ENCODE results near the gene IGSF3.
"Not testable (repeated sequence)": the region's sequence is repeated elsewhere in the genome, so short reads cannot be mapped to it uniquely, and the experiment has no call there.

Gene IGSF3

DNA sequence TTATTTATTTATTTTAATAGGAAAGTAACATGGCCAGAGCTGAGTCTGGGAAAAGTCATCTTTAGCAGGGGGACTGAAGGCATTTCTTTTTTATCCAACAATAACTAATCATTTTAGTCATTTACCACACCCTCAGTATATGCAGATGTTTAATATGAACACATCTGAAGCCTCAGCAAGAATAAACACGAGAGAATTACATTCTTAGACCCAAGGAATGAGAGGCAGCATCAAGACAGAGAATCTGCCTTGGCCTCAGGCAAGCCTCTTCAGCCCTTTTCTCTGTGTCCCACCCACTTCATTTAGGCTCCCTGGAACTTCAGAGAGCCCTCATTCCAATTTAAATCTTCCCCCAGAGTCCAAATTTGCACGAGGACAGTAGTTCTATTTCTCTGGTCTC lies 17.0 kb upstream of the IGSF3 start:
- no peak for DNase-seq

DNA sequence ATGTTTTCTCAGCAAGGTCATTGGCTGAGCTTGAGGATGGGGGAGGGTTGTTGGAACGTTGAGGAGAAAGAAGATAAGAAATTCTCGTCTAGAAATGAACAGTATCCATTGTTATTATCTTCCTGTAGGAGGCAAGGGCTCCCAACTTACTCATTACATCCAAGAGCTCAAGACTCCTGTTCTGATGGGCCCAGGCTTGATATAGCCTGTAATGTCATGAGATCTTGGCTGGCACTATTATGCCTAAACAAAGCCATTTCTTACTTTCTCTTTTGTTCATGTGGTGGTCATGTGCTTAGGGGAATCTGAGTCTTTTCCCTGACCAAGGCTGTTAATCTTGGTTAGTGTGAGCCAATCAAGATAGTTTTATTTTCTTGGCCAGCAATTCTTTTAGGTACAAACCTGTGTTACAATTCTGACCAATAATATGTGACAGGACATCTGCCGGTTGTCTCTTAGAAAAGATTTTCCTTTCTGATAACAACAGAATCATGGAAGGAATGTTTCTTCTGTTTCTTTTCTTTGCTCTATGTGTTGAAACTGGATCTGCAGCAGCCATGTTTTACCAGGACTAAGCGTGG lies 15.2 kb upstream of the IGSF3 start:
- no peak for DNase-seq

DNA sequence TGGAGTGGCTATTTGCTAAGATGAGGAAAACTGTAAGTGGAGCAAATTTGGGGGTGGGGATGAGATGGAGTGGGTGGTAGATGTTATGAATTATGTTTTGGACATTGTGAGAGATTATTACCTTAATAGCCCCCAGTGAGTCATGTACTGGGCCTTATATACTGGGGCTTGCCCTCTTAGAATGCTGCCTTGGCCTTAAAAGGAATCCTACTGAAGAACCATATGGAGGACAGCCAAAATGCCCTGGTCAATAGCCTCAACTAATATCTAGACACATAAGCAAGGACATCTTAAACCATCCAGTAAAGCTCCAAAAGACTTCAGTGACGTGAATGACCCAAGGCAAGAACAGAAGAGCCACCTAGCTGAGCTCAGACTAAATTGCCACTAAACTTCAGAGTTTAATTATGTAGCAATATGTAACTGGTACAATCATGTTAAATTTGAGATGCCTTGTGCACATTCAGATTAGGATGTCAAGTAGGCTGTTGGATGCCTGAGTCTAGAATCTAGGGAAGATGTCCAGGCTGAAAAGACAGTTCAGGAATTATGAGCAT lies 13.9 kb upstream of the IGSF3 start:
- no peak for DNase-seq

DNA sequence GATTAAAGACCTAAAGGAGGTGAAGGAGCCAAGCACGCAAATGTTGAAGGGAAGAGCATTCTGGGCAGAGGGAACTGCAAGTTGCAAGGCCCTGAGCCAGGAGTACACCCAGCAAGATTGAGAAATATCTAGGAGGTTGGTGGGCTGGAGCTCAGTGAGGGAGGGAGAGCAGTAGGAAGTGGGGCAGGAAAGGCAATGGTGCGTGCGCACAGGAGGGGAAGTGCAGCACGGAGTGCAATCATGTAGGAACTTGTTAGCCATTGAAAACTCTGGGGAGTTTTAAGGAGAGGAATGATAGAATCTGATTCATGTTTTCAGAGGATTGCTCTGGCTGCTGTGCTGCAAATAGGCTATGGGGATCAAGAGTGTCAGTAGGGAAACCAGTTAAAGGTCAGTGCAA lies 13.2 kb upstream of the IGSF3 start:
- no peak for DNase-seq

DNA sequence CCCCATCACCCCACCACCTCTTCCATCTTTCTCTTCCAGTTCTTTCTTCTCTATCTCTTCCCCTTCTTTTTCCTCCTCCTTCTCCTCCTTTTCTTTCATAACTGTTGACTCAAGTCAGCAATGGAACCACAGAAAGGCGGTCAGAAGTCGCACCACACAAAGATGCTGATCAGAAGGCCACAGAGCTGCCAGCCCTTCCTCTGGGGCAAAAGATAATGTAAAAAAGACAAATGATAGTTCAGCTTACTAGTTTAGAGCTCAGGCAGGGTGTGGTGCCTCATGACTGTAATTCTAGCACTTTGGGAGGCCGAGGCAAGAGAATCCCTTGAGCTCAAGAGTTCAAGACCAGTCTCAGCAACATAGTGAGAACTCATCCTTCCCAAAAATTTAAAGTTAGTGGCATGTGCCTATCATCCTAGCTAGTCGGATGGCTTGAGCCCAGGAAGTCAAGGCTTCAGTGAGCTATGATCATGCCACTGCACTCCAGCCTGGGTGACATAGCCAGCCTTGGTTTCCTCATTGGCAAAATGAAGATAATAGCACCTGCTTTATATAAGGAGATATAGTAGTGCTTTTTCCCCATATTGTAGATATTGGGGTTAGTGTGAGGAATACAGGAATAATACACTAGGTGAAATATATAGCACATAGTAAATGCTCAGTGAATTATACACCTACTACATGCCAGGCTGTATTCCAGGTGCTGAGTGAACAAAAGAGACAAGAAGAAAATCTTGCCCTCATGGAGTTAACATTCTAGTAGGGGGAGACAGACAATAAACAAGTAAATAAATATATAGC lies 12.5 kb upstream of the IGSF3 start:
- DNase-seq = no peak

DNA sequence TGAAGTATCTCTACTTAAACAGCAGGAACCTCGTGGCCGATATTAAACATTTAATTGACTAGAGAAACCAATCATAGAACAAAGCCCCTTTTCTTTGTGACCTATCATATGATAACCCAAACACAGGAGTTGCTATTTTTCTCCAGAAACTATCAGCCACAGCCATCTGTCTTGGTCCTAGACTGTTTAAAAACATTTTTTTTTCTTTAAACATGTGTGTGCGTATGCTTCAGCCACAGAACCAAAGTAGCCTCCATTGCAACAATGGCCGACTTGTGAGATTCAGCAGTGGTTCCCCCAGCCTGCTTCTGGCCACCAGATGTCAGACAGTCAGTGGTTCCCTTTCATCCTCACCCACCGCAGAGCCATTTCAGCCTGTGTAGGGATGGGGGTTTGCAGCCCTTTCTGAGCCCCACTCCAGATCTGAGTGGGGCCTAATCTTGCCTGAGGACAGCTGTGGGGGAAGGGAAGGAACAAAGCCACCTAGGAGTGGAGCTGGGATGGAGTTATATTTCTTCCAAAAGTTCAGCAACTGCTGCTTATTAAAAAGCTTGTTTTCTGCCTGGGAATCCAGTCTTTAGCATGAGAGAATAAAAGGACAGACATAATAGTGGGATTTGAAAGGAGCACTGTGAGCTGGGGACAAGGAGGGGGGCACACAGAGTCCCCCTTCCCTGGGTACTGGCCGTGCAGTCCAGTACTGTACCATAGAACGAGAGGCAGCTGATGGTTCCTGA lies 11.7 kb upstream of the IGSF3 start:
- DNase-seq = no peak

DNA sequence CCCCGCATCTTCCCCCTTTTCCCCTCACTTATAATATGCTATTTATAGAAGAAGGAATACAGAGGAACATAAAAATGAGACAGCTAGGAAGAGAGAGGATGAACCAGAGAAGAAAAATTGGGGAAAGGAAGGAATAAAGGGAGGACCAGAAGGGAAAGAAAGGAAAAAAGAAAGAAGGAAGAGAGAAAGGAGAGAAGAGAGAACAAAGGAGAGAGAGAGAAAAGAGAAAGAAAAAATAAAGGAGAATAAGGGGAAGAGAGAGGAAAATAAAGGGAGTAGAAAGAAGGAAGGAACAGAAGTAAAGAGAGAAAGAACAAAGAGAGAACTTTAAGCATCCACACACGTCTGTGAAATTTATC lies 11.2 kb upstream of the IGSF3 start:
- DNase-seq = no peak

DNA sequence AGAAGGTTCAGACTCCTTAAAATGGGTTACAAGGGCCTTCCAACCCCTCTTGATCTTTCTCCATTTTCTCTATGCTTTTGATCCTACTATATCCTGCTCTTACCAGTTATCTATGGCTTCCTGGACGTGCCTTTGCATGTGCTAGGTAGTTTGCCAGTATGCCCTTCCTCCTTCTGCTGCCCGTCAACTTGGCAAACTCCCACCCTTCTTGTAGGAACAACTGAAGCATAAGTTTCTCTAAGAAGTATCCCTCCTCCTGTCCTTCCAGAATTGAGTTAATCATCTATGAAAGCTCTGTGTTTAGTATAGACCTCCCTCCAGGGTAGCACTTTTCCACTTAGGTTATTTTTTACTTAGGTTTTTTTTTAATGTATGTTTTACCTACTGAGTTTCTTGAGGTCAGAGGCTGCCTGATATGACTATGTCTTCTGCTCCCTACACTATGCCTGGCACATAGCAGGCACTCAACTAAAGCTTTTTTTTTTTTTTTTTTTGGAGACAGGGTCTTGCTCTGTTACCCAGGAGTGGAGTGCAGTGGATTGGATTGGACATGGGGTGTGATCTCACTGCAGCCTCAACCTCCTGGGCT lies 10.0 kb upstream of the IGSF3 start:
- DNase-seq = no peak

DNA sequence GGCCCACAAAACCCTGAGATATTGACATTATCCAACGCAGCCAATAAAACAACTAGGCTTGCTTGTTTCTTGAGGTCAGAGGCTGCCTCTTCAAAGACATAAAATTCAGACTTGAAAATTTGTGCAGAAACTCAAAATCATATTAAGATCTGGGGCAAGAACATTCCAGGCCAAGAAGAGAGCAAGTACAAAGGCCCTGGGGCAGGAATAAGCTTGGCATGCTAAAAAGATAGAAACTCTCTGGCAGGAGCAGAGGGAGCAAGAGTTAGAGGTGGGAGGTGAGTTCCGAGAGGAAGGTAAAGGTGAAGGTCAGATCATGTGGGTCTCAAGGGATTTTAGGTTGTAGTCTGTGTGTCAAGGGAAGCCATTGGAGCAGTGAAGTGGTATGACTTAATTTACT lies 8.8 kb upstream of the IGSF3 start:
- DNase-seq = no peak

DNA sequence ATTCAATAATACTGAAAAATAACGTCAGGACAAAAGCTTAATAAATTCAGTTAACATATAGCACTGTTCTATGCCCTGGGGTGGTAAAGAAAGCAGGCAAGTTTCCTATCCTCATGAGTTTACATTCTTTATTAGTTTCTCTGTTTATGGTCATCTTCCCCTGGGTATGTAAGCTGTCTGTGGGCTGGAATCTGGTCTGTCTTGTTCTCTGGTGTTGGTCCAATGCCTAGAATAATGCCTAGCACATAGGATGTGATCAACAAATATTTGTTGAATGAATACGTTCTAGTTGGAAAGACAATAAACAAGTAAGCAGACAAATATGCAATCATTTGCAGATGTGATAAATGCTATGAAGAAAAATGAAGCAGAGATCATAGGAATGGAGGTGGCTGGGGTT lies 7.2 kb upstream of the IGSF3 start:
- no peak for DNase-seq

DNA sequence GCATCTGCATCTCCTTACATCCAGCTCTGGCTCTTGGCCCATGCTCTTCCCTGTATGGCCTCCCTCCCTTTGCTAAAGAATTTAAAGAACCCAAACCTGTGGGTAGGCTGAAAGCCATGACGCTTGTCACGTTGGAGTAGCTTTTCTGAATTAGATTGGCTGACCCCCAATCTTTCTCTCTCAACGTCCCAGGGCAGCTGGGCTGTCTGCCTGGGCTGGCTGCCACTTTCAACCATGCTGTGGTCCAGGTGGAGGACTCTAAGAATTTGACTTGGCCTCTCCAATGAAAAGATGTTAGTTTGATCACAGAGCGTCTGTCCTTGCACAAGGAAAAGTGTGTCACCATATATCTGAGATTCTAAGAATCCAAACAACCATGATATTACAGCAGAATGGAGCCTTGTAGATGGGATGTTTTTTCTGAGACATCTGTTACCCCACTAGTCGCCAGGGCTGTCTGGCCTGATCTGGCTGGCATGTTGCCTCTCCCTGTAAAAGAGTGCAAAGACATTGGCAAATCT lies 6.5 kb upstream of the IGSF3 start:
- no peak for DNase-seq

DNA sequence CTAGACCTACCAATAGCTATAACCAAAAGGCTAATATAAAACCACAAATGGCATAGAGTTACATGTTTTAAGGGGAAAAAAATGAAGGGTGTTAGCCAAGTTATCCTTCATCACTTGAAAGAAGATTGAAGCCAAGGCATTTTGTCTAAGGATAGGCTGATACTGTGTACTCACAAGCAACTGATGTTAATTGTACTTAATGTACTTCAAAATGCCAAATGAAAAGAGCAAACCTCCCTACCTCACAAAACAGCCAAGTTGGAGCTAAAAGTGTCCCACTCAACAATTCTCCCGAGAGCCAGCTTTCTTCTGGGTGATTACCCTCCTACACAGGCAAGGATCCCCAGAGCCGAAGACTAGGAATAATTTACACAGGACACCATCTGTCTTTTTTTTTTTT lies 4.4 kb upstream of the IGSF3 start:
- DNase-seq = no peak

DNA sequence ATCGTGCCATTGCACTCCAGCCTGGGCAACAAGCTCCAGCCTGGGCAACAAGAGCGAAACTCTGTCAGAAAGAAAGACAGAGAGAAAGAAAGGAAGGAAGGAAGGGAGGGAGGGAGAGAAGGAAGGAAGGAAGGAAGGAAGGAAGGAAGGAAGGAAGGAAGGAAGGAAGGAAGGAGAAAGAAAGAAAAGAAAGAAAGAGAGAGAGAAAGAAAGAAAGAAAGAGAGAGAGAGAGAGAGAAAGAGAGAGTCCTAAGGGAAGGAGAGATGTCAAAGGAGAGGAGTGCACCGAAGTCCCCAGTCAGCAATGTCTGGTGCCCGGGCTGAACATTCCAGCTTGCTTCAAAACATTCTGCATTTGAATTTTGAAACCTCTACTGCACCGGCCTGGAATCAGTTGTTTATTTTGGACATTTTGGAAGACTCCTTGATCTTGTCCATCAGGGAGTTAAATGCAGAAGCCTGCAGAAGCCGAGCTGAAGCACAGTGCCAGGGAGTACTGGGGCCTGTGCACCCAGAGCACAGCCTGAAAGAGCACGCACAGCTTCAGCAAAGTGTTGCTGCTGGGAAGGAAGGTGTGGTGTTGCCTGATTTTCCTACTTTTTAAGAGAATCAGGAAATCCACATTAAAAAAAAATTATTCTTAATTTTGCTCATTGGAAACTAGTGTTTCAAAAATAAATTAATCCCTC lies 3.7 kb upstream of the IGSF3 start:
- DNase-seq = no peak

DNA sequence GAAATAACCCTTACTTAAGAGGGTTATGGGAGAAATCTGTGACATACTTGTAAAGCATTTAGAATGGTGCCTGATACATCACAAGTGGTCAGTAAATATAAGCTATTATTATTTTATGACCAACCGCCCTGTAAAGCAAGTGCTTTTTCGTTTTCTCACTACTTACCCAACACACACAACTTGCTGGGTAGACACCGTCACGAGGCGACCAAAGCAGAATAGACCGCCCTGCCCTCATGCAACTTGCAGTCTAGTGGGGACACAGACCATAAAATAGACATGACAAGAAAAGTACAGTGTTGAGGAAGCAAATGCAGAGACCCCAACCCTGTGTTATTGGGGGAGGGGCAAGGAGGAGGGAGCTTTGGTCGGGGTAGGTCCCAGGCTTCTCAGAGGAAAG lies 744 bp upstream of the IGSF3 start:
- no peak for DNase-seq

DNA sequence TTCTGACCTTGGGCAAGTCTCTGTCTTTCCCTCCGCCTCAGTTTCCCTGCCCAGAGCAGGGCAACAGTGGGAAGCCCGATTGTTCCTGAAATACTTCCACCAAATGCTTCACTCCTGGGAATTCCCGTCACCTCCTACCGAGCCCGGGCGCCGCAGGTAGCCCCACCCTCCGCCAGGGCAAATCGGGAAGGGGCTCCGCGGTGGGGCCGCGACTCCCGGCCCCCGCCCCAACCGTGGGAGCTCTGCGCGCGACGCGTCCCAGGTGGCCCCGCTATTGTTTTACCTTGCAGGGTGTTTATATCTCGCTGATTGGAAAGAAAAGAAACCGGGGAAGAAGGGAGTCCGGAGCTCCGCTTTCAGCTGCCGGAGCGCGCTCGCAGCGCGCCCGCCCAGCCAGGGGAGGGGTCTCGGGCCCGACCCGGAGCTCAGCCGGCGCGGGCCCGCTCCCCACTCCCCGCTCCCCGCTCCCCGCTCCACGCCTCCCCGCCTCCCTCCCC lies 407 bp downstream of the IGSF3 start:
- no peak for DNase-seq

DNA sequence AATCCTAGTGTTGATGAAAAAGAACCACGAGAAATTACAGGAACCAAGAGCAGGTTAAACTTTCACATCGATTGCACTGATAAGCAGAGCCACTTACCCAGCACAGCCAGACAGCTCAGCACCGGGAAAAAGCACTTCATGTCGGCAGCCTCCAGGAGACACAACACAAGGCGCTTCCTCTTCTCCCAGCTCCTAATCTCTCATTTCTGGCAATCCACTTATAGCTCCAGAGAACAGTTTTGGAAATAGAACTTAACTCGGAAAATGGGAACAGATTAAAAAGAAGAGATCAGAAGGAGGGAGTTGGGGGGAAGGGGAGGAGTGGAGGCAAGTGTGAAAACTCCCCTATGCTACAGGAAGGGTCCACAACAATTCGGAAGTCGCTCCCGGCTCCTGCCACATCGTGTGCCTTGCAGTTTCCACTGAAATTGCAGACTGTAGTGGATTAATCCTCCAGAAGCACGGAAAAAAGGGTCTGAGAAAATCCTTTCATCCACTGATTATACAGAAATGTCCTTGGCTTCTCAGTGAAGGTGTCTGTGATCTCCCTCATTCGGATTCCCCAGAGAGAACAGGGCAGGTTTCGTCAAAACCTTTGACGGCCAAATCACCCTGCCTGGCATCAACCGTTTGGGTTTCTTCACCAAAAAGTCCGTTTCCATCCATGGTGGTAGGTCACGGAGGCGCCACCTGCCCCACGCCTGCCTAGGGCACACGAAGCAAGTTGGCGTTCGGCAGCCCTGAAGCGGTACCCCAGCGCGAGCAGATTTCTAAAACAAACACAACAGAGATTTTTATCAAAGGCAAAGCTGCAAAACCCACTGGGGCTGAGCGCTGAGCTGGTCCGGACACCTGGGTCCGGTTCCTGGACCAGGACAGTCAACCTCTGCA lies 1.1 kb downstream of the IGSF3 start:
- no peak for DNase-seq

DNA sequence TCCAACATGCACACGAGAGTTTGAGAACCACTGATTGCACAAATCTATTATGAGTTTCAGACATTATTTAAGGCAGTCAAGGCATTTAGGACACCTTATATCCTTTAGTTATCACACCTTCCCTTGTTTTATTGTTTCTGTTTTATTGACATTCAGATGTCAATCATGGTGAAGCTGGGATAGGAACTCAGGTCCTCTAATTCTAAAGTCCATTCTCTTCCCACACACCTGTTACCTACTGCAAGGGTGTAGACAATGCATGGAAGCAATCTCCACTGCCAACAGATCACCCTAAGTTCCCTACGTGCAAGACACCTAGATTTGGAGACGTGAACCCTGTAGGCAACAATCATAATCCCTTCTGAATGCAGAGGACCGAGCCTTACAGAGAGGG lies 2.6 kb downstream of the IGSF3 start:
- no peak for DNase-seq

DNA sequence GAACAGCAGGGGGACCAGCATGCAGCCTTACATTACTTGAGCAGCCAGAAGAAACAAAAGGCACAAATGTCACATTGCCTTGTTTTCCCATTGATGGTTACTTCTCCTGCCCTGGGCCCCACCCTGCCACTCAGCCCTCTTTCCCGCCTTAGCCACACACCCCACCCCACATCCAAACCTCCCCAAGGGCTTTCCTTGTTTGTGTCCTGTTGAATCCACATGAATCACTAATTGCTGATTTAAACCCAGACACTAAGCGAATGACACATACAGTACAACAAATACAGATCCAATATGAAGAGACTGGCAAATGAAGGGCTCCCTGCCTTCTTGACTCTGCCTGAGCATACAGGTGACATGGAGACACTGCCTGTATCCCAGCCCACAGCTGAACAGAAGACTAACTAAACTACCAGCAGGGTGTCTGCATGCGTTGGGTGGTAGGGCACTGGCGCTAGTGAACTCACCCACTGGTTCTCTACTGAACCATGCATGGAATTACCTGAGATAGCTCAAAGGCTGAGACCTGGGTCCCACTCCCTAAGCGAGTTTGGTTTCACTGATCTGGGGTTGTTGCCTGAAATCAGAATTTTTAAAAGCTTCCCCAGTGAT lies 3.1 kb downstream of the IGSF3 start:
- no peak for DNase-seq

DNA sequence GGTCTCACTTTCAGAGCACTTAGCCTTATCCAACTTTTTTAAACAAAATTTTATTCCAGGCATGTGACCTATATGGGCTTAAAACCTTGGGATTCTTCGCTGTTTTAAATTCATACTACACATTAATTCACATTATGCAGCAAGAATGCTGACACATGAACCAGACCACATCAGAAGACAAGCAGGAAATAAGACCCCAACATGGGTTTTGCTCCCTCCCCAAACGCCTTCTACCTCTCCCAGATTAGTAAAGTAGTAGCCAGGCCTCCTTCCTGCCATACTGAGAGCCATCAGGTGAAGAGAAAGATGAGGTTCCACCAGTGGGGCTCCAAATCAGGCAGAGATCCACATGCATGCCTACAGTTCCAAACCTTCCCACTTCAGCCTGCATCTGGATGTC lies 3.7 kb downstream of the IGSF3 start:
- no peak for DNase-seq

DNA sequence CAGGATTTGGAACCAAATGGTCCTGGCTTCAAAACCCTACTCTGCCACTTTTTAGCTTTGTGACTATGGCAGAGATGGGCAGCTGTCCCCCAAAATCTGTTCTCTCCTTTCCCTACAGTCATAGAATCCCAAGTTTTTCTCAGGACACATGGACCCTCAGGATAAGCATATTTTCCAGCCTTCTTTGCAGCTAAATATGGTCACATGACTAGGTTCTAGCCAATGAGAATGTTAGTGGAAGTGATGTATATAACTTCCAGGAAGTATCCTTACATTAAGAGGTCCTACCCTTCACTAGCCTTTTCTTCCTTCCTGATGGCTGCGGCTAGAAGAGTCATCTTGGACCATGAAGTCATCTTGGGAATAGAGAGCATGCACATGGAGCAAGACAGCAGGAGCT lies 5.9 kb downstream of the IGSF3 start:
- DNase-seq = no peak

DNA sequence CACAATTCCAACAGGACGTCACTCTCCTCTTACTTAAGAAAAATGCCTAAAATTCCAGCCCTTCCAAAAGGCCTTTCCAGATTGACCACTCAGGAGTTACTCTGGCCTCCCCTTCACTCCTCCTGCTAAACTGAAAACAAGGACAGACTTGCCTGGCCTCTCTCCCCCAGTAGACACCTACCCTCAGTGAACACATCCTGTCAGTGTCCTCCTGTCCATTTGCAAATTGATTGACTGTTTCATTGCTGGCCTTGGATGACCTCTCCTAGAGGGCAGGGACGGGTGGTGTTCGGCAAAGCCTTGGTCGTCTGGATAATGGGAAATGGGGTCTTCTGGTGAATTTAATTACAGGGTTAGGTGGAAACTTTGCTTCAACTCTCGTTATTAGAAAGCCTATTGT lies 8.9 kb downstream of the IGSF3 start:
- not testable (repeated sequence) for DNase-seq

All from NCI-H2029 treated with DMSO at 0.1 percent for 48 hours (cell line).